HG03571 (cell line): ENCODE results near the gene EXOC3L4.

Source experiments
- ATAC-seq: cut with Tn5 transposase; IDR thresholded peaks from one replicate; pipeline ENCODE4 v1.9.1; 2021; ENCODE audit not compliant: unreplicated experiment

The EXOC3L4 gene

DNA sequence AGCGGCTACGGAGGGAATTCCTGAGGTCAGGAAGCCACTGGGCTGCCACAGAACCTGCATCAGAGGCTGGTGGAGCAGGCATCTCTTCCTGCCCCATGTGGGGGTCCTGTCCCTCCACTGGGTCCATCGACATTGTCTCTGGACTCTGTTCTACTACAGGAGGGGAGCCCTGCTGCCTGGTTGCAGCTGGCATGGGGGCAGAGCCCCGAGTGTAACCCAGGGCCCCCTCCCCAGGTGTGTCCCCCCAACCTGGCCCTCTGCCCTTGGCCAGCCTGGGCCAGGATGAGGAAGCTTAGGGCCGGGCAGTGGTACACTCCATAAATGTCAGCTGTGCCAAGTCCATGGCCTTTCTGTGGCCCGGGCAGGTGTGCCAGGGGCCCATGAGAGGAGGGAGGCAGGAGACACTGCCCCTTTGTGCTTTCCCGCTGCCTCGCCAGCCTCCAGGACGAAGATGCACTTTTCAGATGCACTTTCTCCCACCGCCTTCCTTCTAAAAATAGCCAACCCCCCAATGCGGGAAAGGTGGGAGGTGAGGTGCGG, 4.0 kb upstream of the EXOC3L4 start:
- ATAC-seq, result no peak

DNA sequence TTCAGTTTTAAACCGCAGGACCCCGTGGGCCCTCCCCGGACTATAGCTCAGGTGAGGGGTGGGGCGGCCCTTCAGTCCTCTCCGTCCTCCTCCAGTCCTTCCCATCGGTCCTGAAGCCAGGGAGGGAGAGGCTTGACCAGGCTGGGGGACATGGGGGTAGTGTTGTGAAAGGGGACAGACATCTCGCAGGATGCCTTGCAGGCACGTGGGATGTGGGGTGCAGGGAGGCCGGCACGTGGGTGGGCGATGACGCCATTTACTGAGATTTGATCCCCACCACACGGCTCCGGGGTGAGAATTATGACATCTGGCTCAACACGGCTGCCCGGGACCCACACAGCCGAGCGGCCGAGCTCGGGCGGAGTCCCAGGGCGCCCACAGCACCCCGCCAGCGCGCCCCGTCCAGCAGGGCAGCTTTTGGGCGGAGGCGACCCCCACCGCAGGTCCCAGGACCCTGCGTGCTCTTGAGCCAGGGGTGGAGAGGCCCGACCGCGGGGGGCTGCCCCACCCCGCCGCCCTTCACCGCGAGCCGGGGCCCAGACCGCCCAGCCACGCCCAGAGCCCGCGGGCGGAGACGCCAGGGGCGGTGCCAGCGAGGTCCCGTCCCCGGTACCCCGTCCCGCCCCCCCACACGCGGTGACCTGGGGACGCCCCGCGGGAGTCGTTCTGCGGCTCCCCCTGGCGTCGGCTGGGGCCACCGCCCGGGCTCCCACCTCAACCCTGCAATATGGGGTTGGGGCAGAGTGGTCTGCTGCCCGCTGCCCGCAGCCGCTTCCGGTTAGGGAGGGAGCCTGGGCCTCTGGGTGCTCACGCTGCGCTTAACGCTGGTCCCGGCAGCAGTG, 3.3 kb upstream of the EXOC3L4 start:
- ATAC-seq, result no peak

DNA sequence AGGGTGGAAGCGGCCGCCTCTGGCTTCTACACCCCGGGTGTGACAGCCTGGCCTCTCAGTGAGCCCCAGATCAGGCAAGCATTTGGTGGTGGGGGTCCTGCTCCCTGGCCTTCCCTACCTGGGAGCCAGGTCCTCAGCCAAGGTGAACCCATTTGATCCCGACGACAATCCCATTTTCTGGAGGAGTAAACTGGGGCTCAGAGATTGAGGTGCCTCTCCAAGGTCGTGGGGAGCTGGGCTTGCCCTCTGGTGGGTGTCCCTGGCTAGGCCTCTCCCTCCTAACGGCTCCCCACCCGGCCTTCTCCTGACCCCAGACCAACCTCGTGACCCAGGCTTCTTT, 2.7 kb upstream of the EXOC3L4 start:
- no peak for ATAC-seq

DNA sequence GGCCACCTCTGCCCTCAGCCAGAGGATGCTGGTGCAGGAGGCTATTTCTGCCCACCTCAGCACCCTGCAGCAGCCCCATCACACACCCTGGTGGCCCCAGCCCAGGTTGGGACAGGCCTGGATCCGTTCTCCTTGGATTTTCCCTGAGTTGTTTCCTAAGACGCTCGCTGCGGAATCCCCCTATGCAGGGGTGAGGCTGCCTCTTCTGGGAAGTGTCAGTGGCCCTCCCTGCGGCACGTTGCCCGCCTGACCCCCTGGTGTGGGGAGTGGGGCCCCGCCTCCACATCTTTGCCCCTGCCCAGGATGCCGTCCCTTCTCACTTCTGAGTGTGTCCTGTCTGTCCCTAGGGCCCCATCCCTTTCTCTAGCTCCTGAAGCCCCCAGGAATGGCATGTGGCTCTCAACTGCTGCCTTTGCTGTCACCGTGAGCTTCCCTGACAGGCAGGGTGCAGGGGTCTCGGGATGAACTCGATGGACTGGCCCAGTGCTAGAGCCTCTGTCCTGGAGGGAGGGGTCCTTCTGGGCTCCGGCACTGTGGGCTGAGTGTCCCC, 594 bp upstream of the EXOC3L4 start:
- no peak for ATAC-seq

DNA sequence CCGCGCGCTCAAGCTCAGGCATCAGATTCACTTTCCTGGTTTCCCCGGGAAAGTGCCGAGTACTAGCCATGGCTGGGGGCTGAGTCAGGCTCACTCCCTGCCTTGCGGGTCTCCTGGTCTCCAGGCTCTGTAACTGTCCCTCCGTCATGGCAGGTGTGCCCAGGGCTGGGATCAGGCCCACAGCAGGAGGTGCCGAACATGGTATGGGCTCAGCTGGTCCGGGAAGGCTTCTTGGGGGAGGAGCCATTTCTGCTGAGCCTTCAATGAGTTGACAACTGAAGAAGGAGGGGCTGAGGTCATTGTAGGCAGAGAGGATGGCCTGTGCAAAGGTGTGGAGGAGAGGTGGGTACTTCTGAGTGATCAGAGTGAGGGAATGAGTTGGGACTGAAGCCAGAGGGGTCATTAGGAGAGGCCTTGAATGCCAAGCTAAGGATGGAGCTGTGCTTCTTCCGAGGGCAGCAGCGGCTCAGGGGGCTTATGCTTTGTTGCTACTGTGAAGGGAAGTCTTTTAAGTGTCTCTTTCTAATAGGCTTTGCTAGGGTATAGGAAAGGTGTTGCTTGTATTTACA, 769 bp downstream of the EXOC3L4 start:
- ATAC-seq, result no peak

DNA sequence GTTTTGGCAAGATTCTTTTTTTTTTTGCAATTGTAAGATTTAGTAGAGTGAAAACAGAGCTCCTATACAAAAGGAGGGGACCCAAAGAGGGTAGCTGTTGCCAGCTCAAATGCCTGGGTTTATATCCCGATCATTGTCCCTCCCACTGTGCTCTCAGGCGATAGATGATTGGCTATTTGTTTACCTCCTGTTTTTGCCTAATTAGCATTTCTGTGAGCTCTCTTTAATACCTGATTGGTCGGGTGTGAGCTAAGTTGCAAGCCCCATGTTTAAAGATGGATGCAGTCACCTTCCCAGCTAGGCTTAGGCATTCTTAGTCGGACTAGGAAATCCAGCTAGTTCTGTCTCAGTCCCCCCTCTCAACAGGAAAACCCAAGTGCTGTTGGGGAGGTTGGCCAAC, 1.9 kb downstream of the EXOC3L4 start:
- no peak for ATAC-seq

DNA sequence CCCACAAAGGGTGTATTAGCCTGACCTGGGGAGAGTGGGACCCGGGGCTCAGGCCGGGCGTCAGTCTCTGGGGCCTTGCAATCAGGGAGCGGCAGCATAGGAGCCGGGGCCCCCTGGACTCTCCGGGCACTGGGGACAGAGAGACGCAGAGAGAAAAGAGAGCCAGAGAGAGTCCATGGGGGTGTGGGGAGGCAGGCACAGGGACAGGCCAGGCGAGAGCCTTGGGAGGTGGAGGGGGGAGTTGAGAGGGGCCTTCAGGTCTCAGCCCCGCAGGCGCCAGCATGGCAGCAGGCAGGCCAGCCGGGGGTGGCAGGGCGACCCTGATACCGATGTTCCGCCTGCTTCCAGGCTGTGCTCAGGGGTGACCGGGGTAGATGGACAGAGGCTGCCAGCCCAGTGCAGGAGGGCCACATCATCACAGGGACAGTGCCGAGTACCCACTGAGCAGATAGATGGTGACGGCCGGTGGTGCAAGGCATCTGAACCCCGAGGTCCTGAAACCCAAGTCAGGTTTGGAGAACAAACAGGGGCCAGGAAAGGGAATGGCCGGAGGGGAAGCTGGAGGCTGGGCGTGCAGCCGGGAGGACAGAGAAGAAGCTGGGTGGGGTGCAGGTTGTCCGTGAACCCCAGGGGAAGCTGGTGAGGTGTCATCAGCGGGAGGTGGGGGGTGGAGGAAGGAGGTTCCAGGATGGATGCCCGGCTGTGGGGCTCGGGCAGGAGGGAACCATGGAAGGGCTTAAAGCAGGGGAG, 2.9 kb downstream of the EXOC3L4 start:
- ATAC-seq, result no peak

DNA sequence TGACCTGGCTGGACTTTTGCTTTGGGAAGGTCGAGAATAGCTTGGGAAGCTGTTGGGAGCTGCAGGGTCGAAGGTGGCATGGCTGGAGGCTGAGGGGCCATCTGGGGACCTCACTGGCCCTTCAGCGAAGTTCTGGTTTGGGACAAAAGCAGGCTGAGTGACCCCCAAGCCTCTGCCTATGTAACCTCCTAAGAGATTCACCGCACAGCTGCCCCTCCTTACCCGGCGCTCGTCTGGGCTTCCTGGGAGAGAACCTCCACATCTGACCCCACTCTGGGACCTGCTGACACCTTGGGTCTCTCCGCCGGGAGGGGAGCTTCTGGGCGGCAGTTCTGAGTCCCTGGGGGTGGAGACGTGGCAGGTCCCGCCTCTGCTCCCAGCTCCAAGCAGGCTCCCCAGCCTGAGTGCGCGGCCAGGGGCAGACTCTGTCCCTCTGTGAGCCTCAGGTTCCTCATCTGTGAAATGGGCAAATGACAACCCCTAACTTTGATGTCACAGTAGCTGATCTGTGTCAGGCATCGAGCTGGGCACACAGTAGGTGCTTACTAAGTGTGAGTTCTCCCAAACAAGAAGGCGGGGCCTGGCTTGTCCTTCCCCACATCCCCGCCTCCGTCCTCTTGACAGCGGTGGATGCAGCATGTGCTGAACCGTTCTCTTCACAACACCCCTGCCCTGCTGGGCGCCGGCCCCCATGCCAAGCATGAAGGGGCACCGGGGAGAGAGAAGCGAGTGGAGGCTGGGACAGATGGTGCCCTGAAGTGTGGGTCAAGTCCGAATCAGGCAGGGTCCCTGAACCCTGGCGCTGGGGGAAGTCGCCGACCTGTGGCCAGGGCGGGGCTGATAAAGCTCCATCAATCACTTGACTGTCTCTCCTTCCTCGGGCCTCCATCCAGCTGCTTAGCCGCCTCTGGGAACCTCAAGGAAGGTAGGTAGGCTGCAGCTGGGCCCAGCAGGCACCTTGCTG, 3.8 kb downstream of the EXOC3L4 start:
- no peak for ATAC-seq

DNA sequence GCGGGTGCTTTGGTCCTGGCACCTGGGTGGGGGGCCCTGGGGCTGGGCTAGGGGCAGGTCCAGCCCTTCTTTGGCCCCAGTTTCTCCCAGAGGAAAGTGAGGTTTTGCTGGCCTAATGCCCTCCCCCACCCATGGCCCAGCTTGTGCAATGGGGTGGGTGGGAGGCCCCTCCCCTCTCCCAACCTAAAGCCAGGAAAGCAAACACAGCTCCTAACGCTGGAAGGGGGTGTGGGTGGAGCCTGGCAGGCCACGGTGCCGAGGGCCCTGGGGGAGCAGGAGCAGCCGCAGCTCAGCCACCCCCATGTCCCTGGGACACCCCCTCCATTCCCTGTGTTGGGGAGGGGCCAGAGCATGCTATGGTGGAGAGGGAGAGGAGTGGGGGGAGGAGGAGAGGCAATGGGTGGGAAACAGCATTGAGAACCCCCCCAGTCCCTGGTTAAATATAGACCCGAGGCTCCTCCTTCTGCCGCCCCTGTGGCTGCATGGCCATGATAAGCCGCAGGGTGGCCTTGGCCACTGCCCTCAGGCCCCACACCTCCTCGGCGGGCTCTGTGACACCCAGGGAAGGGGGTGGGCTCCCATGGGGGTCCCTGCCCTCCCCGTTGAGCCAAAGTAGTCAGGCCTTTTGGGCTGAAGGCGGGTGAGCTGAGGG, 4.7 kb downstream of the EXOC3L4 start:
- ATAC-seq, result no peak

DNA sequence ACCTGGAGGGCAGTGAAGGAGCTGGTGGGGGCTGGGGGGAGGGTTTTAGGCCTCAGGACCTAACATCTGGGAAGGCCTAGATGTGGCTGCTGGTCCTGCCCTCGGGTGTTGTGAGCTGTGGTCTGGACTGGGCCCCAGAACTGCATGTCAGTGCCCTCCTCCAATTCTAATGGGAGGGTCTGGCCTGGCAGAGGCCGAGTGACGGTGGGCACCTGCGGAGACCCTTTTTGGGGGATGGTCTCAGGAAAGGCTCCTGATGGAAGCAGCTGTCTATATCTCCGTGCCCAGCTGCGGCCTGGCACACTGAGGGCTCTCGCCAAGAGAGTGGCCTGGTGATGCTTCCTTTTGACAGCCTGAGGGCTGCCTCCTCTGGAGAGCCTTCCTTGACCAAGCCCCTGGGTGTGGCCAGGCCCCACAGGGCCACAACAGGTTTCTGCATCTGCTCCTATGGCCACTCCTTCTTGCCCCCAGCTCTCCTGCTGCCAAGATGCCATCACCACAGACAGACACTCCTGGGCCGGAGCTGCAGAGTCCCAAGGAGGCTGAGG, 5.3 kb downstream of the EXOC3L4 start:
- no peak for ATAC-seq

DNA sequence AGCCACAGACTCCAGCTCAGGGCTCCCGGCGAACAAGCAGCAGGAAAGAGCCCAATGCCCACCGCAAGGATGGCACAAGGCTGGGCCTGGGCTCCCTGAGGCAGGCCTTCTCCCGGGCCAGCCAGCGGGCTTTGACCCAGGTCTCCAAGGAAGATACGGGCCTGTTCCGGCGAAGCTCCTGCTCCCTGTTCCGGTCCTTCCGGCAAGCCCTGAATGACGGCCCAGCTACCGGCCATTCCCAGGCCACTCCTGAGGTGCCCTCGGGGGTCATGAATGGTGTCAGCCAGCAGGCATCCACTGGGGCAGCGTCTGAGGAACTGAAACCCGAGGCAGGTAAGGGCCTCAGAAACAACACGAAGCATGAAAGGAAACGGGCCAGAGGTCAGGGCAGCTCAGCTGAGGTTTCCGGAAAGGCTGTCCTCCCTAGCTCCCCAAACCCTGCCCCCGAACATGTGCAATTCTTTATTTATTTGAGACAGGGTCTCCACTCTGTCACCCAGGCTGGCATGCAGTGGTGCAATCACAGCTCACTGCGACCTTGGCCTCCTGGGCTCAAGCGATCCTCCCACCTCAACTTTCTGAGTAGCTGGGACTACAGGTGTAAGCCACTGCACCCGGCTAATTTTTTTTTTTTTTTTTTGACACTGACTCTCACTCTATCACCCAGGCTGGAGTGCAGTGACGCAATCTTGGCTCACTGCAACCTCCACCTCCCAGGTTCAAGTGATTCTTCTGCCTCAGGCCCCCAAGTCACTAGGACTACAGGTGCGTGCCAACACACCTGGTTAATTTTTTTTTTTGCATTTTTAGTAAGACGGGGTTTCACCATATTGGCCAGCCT, 6.0 kb downstream of the EXOC3L4 start:
- ATAC-seq, result no peak

DNA sequence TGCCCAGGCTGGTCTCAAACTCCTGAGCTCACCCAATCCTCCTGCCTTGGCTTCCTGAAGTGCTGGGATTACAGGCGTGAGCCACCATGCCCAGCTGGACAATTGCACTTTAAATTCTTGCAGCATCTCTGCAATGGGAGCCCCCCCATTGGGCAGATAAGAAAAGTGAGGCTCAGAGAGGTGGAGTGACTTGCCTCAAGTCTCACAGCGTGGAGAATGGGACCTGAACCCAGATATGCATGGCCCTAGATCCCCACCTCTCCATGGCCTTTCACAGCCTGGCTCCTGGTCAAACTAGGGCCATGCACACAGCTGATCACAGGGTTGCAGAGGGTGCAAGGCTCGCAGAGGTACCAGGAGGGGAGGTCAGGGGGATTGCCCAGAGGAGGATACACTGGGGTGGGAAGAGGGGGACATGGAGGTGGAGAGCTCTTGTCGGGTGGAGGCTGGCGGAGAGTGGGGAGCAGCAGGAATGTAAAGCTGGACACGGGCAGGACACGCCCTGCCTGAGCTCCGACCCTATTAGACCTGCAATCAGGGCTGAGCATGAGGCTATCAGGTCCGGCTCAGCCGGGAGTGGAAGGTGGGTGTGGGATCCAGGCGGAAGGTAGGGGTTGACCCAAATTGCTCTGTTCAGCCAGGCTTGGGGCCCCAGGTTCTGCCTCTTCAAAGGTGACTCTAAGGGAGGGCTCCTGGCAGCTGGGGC, 6.9 kb downstream of the EXOC3L4 start:
- ATAC-seq, result no peak

DNA sequence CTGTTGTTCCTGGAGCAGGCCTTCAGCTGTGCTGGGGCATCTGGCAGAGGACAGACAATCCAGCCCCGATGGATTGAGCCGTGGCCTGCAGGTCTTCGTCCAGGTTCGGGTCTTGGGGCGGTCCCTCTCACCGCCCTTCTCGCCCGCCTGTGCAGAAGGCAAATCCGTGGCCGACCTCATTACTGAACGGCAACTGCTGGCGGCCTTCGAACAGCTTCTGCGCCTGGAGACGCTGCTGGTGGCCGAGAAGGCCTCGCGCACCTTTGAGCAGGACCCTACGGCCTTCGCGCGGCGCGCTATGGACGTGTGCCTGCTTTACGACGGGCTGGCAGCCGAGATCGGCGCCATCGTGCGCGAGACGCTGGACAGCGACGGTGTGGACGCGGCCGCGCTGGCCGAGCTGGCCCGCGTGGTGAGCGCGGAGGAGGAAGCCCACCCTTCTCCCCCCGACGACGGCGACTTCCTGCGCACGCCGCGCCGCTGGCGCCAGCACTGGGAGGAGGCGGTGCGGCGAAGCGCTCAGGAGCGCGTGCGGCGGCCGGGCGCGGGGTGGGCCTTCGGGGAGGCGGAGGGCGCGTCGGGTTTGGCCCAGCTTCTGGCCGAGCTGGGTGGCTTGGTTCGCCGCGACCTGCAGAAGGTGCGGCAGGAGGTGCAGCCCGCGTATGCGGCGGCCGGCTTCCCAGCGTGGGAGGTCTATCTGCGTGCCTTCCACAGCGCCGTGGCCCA, 7.6 kb downstream of the EXOC3L4 start:
- ATAC-seq, result no peak

DNA sequence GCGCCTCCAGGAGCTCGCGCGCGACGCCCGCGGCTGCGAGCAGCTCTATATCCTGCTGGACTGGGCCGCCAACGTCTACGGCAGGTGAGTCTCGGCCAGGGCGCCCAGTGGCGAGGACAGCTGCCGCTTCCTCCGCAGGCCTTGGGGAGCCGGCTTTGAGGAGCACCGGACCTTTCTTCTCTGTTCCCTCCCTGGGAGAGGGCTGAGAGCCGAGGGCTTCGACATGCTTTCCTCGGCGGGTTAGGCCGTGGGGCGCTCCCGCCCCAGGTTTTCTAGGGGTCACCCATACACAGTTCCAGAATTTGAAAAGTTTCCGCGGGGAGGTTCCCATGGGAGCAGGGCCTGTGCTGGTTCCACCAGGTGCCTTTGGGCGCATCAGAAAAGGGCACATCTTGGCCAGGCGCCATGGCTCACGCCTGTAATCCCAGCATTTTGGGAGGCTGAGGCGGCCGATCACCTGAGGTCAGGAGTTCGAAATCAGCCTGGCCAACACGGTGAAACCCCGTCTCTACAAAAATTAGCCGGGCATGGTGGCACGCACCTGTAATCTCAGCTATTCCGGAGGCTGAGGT, 8.2 kb downstream of the EXOC3L4 start:
- no peak for ATAC-seq

DNA sequence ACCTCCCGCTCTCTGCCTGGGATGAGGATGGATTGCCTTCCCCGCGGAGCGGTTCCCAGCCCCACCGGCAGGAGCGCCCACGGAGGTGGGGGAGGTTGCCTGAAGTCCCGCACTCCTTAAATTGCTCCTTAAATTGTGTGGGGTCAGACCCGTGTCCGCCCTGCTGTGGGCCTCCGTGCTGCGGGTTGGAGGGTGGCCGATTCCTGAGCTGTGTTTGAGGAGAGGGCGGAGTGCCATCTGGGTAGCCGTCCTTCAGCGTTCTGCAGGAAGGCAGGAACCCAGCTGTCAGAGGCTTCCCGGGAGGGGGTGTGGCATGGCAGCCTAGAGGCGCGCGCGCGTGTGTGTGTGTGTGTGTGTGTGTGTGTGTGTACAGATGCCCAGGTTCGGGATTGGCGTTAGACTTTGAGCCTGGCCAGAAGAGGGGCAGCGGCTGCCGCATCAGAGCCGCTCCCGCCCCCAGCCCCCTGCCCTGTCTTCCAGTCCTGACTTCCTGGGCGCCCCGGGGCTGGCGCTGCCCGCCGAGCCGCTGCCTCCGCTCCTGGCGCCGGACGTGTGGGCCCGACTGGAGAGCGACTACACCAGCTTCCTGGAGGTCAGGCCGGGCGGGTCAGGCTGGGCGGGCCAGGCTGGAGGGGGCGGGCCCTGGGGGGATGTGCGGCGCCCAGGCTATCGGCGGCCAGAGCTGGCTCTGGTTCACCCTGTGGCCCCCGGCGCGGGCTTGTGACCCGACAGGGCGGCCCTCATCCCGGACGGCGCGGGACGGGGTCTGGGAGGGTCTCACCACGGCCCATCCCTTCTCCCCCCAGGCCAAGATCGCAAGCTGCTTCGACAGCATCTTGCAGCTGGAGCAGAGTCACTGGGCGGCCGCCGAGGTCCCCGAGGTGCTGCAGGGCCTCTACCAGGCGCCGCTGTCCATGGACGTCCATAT, 9.2 kb downstream of the EXOC3L4 start:
- no peak for ATAC-seq

DNA sequence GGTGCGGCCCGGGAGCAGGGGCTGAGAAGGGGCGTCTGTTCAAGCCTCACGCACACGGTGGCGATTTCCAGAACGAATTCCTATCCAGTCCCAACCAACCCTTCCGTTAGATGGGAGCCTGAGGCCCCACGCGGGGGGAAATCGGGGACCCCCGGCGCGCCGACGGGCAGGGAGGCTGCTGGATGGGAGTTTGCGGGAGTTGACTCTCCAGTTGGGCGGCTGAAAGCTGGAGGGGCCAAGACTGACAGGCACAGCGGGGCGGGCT, 9.8 kb downstream of the EXOC3L4 start:
- no peak for ATAC-seq
